C4-2B (cell line): ENCODE results near the gene FHIP1B.

ENCODE experiments used
- H3K27ac ChIP-seq: fragments of 450-650 bp; 2 replicates; pipeline ENCODE4 v1.5.1; 2017
- ZFX ChIP-seq: fragments of 450-650 bp; IDR thresholded peaks from 2 replicates; pipeline ENCODE4 v1.6.1; 2017
- TF ChIP-seq, protein P1 (sequence below): fragments of 450-650 bp; conservative IDR thresholded peaks from 2 replicates; pipeline ENCODE4 v1.5.1; 2017; ENCODE audit warnings: mild to moderate bottlenecking

Gene FHIP1B

DNA sequence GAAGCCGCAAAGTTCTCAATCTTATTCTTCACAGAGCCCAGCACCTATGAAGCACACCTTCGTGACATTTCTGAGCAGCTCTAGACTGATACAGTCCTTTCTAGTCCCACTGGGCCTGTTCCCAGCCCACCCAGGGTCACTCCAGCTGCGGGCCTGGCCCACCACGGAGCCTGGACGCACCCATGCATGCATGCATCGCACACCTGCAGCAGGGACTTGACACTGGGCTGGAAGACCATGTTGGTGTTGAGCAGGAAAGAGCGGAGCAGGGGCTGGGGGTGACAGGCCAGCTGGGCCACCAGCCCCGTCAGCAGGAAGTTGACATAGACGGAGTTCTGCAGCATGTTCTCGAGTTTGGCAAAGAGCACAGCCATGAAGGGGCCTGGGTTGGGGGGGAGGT, 19.9 kb downstream of the FHIP1B start:
- H3K27ac ChIP-seq: no peak overlapping the region
- TF ChIP-seq ZFX: no peak
- TF ChIP-seq, protein P1, sequence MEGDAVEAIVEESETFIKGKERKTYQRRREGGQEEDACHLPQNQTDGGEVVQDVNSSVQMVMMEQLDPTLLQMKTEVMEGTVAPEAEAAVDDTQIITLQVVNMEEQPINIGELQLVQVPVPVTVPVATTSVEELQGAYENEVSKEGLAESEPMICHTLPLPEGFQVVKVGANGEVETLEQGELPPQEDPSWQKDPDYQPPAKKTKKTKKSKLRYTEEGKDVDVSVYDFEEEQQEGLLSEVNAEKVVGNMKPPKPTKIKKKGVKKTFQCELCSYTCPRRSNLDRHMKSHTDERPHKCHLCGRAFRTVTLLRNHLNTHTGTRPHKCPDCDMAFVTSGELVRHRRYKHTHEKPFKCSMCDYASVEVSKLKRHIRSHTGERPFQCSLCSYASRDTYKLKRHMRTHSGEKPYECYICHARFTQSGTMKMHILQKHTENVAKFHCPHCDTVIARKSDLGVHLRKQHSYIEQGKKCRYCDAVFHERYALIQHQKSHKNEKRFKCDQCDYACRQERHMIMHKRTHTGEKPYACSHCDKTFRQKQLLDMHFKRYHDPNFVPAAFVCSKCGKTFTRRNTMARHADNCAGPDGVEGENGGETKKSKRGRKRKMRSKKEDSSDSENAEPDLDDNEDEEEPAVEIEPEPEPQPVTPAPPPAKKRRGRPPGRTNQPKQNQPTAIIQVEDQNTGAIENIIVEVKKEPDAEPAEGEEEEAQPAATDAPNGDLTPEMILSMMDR: no peak

DNA sequence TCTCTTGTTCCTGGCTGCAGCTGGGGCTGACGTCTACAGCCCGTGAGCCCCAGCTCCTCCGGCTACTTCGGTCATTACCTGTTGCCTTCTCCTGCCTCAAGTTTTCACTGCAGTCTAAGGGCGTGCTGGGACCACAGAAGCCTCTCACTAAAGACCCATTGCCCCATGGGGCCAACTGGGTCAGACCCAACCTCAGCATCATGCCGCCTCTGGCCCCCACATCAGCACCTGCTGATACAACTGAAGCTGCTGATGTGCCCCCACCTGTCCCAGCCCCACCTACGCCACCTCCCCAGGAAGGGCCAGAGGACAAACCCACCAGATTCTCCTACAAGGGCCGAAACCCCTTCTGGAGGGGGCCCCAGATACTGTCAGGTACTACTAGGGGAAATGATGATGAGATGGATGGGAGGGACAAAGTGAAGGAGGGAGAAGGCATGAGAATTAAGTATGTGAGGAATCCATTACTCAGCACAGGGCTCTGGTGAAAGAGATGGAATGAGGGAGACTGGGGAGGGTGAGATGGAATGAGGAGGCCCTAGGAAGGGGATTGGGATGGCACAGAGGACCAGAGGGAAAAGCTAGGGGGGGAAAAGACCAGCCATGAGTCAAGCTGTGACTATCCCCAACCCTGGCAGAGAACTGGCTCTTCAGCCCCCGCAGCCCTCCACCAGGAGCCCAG, 24.0 kb downstream of the FHIP1B start:
- TF ChIP-seq, protein P1: no peak
- TF ChIP-seq ZFX: no peak

DNA sequence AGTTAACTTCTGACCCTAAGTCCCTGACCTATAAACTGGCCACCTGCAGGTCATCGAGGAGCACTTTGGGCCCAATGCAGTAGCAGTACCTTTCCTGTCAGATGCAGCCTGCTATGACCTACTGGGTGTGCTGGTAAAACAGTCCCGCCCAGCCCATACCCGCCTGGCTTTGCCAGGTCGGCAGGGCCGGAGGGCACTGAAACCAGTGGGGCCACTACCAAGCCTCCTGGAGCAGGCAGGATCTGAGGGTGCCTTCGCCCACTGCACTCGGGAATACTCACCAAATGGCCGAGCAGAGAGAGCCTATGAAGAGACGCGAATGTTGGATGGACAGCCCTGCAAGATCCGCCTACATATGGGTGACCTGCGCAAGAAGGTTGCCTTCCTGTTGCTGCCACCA, 24.6 kb downstream of the FHIP1B start:
- H3K27ac ChIP-seq: no peak overlapping the region
- no peak for TF ChIP-seq ZFX
- TF ChIP-seq, protein P1: no peak

More for the DNA sequence above, 24.0 kb downstream of the FHIP1B start:
- no peak overlapping the region for H3K27ac ChIP-seq

DNA sequence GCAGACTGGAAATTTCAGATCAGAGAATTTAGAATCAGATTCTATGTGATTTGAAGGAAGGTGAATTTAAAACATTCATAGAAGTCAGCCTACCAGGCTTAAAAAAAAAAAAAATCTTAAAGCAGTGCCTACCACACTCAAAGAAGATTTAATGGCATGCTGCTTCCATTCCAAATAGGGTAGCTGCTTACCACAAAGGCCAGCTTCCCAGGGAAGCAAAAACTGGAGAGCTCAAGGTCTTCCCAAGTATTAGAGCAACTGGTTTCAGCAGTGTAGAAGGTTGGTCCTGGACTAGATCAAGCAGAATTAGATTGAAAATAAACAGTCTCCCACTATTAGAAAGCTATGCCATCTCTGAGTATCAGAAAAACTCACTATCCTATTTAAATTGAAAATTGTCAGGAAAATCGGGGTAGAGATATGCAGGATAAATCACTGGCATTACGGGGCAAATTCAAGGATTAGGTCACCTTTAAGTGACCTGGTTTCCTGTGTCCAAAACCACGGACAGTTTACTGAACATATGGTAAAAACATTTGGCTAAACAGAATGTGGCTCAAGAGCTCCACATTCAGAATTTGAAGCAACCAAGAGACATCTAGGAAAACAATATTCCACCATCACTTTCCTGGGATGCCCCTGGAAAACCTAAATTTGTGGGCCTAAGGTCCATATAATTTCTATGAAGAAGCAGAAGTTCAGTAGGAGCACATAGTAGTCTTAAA, 27.8 kb downstream of the FHIP1B start:
- TF ChIP-seq, protein P1: no peak
- TF ChIP-seq ZFX: no peak
- H3K27ac ChIP-seq: no peak overlapping the region

DNA sequence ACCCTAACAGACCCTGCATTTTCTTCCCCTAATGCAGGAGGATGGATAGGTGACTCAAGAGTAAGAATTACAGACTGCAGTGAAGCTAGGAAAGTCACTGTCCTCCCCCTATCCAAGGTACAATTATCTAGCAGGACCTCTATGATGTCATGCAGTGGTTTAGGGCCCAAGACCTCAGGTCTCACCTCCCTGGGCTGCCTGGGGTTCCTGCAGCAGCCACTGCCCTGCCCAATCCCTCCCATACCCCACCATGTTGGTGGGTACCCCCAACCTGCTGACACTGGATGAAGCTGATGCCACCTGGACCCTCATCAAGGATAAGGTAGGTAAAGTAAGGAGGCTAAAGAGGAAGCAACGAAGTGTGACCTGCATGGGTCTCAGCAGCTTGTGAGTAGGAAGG, 29.1 kb downstream of the FHIP1B start, which contains the start of gene C11orf42:
TSS of gene C11orf42 (plus strand) at position 192 of the 400 bp plus-strand sequence. CDS start at position 251, 59 bp downstream.
- no peak for TF ChIP-seq ZFX
- TF ChIP-seq, protein P1: no peak
- no peak within 1 kb of the TSS for H3K27ac ChIP-seq

DNA sequence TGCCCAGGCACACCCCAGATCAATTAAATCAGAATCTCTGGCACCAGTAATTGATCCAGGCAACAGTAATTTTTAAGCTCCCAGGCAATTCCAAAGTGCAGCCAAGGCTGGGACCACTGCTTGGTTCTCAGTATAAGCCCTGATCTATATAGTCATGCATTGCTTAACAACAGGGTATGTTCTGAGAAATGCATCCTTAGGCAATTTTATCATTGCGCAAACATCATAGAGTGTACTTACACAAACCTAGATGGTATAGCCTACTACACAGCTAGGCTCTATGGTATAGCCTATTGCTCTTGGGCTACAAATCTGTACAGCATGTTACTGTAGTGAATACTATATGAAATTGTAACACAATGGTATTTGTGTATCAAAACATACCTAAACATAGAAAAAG, 29.7 kb downstream of the FHIP1B start:
- TF ChIP-seq, protein P1: no peak
- no peak for TF ChIP-seq ZFX
- no peak overlapping the region for H3K27ac ChIP-seq

DNA sequence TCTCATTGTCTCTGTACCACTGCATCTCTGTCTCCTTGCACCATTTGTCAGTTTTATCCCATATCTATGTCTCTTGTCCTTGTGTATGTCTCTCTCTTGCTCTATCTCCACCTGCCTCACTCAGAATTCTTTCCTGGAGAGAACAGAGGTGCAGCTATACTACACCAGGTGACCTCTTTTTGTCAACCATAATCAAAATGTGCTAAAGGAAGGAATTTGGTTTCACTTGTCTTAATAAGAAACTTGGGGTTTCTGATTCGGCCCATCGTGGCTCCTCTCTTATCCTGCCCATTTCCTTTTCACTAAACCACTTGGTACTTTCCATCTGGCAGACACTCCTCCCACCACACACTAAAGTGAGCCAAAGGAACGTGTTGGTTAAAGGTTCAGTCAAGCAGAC, 31.1 kb downstream of the FHIP1B start:
- no peak overlapping the region for H3K27ac ChIP-seq

More for the DNA sequence above, 31.1 kb downstream of the FHIP1B start:
- TF ChIP-seq, protein P1: no peak
- TF ChIP-seq ZFX: no peak
